Breast epithelium (tissue), 4 donors: ENCODE results near the gene ZNF732. TPM values are rescaled to one million over a fixed set of nuclear protein-coding genes. Genes with fewer than 3 reads are reported as not detected.

Experiments
- DNase-seq, 2 donors: peaks; one replicate each; pipeline ENCODE4 v3.0.0-alpha.2; 2019; ENCODE audit warnings: low spot score in 2 of 2
- H3K27ac ChIP-seq, 2 donors: fragments of 200-600 bp; sonication (generic) in 1 of 2; one replicate each; pipeline ENCODE4 v1.5.1; 2016 to 2019; ENCODE audit warnings: mild to moderate bottlenecking in 1 of 2
- H3K27me3 ChIP-seq, 2 donors: fragments of 200-600 bp; sonication (generic) in 1 of 2; one replicate each; pipeline versions ENCODE4 v1.5.1 to v1.6.0; 2017 to 2019; ENCODE audit warnings: control low read depth in 1 of 2, mild to moderate bottlenecking in 1 of 2
- H3K36me3 ChIP-seq: fragments of 200-600 bp; one replicate; pipeline ENCODE4 v1.5.1; 2019
- H3K4me1 ChIP-seq, 2 donors: fragments of 200-600 bp; sonication (generic); one replicate each; pipeline ENCODE4 v1.5.1; 2016 to 2019; ENCODE audit warnings: control low read depth in 1 of 2
- H3K4me3 ChIP-seq, 3 donors: fragments of 200-600 bp; sonication (generic); 1 replicate in 2 of 3; 2 replicates in 1 of 3; pipeline ENCODE4 v1.5.1; 2016 to 2019; ENCODE audit warnings: mild to moderate bottlenecking in 3 of 3, moderate library complexity in 2 of 3
- H3K9me3 ChIP-seq, 2 donors: fragments of 200-600 bp; sonication (generic) in 1 of 2; one replicate each; pipeline ENCODE4 v1.5.1; 2016 to 2019; ENCODE audit warnings: control low read depth in 1 of 2
- CTCF ChIP-seq, 3 donors: fragments of 450-650 bp; IDR thresholded peaks; one replicate each; pipeline ENCODE4 v1.5.1; 2016 to 2017; ENCODE audit warnings: antibody characterized with exemption in 3 of 3, mild to moderate bottlenecking in 3 of 3, moderate library complexity in 3 of 3
- POLR2A ChIP-seq: fragments of 450-650 bp; IDR thresholded peaks from one replicate; pipeline ENCODE4 v1.6.1; 2016; ENCODE audit warnings: antibody characterized with exemption, mild to moderate bottlenecking, moderate library complexity
- POLR2AphosphoS5 ChIP-seq, 3 donors: sonication (generic); formaldehyde crosslinking; IDR thresholded peaks; one replicate each; pipeline ENCODE4 v1.6.1; 2017; ENCODE audit warnings: antibody characterized with exemption in 3 of 3
- intact Hi-C: fragments of 100-400 bp; cut with DNase I; formaldehyde crosslinking; loops from one replicate; pipeline ENCODE4 v1.15.1; 2023; ENCODE audit warnings: low total_unique reads
- total RNA-seq, 3 donors: library from RNA; depleted of rRNA; stranded (reverse); fragments of >200 nt; gene quantifications; one replicate each; pipeline ENCODE4 v1.1.0, GENCODE V29; 2016

Gene ZNF732
- total RNA-seq, 3 donors from 2014 or later: 0.16 to 1.2 (median 0.66) TPM

- intact Hi-C loops: no loop called here
- Histone ChIP-seq H3K9me3 (peaks cover 8 to 20% of the 10 kb centered on the region in 2 donors), H3K4me1 (no peaks in the 10 kb centered on the region), H3K27ac (no peak overlapping the region), H3K27me3 (no peaks in the 10 kb centered on the region), H3K4me3 (no peak overlapping the region), H3K36me3 (no peaks in the 10 kb centered on the region)
- TF ChIP-seq CTCF (IDR thresholded peaks at IDR 0.05) (no peak), POLR2AphosphoS5 (IDR thresholded peaks at IDR 0.05) (no peak), POLR2A (no peak)
- no peak for DNase-seq
Observed at GRCh38 chr4:236028-236427, 69.2 kb downstream of the ZNF732 start.

DNA sequence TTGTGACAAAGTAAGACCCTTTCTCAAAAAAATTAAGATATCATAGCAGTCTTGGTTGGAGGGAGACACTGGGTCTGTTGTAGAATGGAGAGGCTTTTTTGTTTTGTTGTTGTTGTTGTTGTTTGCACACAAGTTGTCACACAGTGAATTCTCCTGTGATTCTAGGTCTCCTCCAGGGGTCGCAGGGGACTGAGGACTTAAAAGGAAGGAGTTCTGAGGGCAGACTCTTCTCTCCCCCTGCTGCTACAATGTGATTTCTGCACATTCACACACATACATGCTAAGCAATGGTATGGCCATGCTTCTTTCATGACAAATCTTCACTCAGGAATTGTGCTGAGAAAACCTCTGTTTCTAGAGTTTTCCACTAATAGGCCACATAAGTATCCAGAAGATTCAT is 71.1 kb downstream of the ZNF732 start:
- Histone ChIP-seq H3K36me3 (no peaks in the 10 kb centered on the region), H3K27ac (no peak overlapping the region), H3K27me3 (no peaks in the 10 kb centered on the region), H3K4me1 (no peaks in the 10 kb centered on the region), H3K9me3 (peaks cover 9 to 39% of the 10 kb centered on the region in 2 donors), H3K4me3 (no peak overlapping the region)
- no peak for TF ChIP-seq POLR2AphosphoS5 (IDR thresholded peaks at IDR 0.05)
- no peak for TF ChIP-seq CTCF (IDR thresholded peaks at IDR 0.05)
- TF ChIP-seq POLR2A: no peak
- intact Hi-C loops: no loop called here
- DNase-seq: no peak

DNA sequence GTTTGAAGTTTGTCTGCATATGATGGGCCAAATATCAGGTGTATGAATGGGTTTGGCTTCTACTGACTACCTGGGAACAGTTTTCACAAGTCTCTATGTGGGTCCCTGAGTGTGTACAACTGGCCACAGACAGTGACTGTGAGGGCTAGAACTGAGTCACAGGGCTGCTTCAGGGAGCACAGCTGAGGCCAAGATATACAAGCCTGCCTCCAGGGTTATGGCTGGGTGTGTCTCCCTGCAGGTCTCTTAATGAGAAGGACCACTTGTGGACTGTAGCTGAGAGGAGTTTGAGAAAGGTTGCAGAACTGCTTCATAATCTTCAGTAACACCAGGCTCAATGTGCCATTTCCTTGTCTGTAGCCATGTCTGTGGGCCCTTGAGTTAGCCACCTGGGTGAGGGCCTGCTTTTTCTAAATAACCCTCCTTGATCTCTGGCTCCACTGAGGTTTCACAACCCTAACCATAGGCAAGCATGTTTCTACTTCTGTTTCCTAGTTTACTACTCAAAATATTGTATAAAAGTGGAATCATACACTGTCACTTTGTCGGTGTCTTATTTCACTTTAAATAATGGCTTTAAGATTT is 81.3 kb downstream of the ZNF732 start:
- DNase-seq: no peak
- H3K4me3 ChIP-seq: no peak overlapping the region
- H3K27me3 ChIP-seq: no peaks in the 10 kb centered on the region
- H3K27ac ChIP-seq: no peak overlapping the region
- peaks cover 4 to 58% of the 10 kb centered on the region in 2 donors for H3K9me3 ChIP-seq
- no peak for TF ChIP-seq CTCF (IDR thresholded peaks at IDR 0.05)
- H3K36me3 ChIP-seq: no peaks in the 10 kb centered on the region
- intact Hi-C loops: no loop called here
- H3K4me1 ChIP-seq: no peaks in the 10 kb centered on the region

Other genes starting within 250 kb of the ZNF732 start
- 10 to 100 TPM in 2 of 3 donors, 1 to 10 TPM in 1; 4.6 to 13.4 (median 12.7) TPM for gene ZNF718, start 181.0 kb downstream of the ZNF732 start, total RNA-seq
- 10 to 100 TPM; 19.5 to 53.0 (median 39.0) TPM for gene ZNF141, start 32.3 kb upstream of the ZNF732 start, total RNA-seq
- gene ZNF721, start 193.7 kb upstream of the ZNF732 start, total RNA-seq: 10 to 100 TPM; 21.4 to 72.0 (median 47.2) TPM
- 10 to 100 TPM; 46.2 to 67.2 (median 64.0) TPM for gene PIGG, start 193.7 kb upstream of the ZNF732 start, total RNA-seq